ENCODE measurements around the gene CBX8. TPM values are rescaled to one million over a fixed set of nuclear protein-coding genes. Genes with fewer than 3 reads are reported as not detected.

Gene CBX8
- total and polyA plus RNA-seq, 2 of the 8 experiments (the other 6 are each of a cell fraction or from before 2014, with no cell fraction given), result 0.09 to 2.1 TPM

GRCh38 chr17:79811011-79811867, 14.4 kb upstream of the CBX8 start:
- Histone ChIP-seq H4K5ac (ENCODE audit: insufficient read length, low read depth, low read length) (no peak overlapping the region), H3K79me2 (ENCODE audit: control insufficient read depth in 1 of 2, insufficient read depth in 2 of 2, low read length in 2 of 2) (no peaks in the 10 kb centered on the region), H3K23me2 (ENCODE audit: low read depth, low read length) (peaks cover 8% of the 10 kb centered on the region), H2BK15ac (ENCODE audit: low read length) (no peak overlapping the region), H2BK12ac (ENCODE audit: low read depth, low read length) (peak overlapping the region; percentile 62), H2BK5ac (ENCODE audit: low read depth, low read length) (peak overlapping the region; percentile 10; the same call in 1 of the 2 replicates), H3K56ac (replicated peaks; ENCODE audit: insufficient read length, low read depth, low read length) (no peak overlapping the region), H3K36me3 (ENCODE audit: control insufficient read depth in 2 of 4, insufficient read depth in 4 of 4, low read length in 3 of 4) (peaks cover 0 to 15% (median 0%) of the 10 kb centered on the region in 4 experiments; a peak in 1 of 8 replicates), H3K4me2 (ENCODE audit: insufficient read depth in 1 of 2, low read depth in 2 of 2, low read length in 2 of 2) (peak overlapping the region; percentile 51 to 69), H3K4ac (replicated peaks; ENCODE audit: insufficient read length, low read depth, low read length) (peak overlapping the region; percentile 46), H4K91ac (replicated peaks; ENCODE audit: insufficient read length, low read length) (no peak overlapping the region), H3K9me3 (ENCODE audit: insufficient read depth in 2 of 2, low read depth in 1 of 2, low read length in 1 of 2) (no peaks in the 10 kb centered on the region), H4K8ac (ENCODE audit: extremely low read depth, insufficient read depth, low read length) (peak overlapping the region; percentile 63), H4K20me1 (replicated peaks in 1 of 2; ENCODE audit: control insufficient read depth in 1 of 2, insufficient read depth in 2 of 2, low read length in 2 of 2) (peaks cover 0 to 30% of the 10 kb centered on the region in 2 experiments), H3K27me3 (replicated peaks in 1 of 4; ENCODE audit: control insufficient read depth in 3 of 4, extremely low read depth in 1 of 4, insufficient read depth in 3 of 4, low read length in 3 of 4) (peaks cover 86 to 95% (median 93%) of the 10 kb centered on the region in 4 experiments), H2BK120ac (replicated peaks; ENCODE audit: low read depth, low read length) (no peak overlapping the region), H3K27ac (ENCODE audit: low read depth, low read length) (no peak overlapping the region), H2AK5ac (ENCODE audit: low read depth, low read length) (no peak overlapping the region), H3K14ac (ENCODE audit: insufficient read length) (no peak overlapping the region), H3K18ac (ENCODE audit: extremely low read depth, low read length) (peak overlapping the region; percentile 65; the same call in 1 of the 2 replicates), H3K9ac (replicated peaks in 1 of 4; ENCODE audit: extremely low read depth in 1 of 4, low read depth in 3 of 4, low read length in 3 of 4) (no peak overlapping the region), H2BK20ac (ENCODE audit: low read length) (no peak overlapping the region), H3K23ac (ENCODE audit: insufficient read length) (no peak overlapping the region), H3K4me1 (replicated peaks in 1 of 4; ENCODE audit: control insufficient read depth in 3 of 4, insufficient read depth in 4 of 4, low read length in 3 of 4) (peaks cover 0 to 49% (median 40%) of the 10 kb centered on the region in 4 experiments; a peak in 6 of 7 replicates), H2AFZ (ENCODE audit: low read length) (no peak overlapping the region), H3K79me1 (ENCODE audit: low read depth, low read length) (no peaks in the 10 kb centered on the region), H3K4me3 (ENCODE audit: extremely low read depth in 1 of 4, insufficient read depth in 2 of 4, low read depth in 3 of 4, low read length in 4 of 4) (peak overlapping the region in 2 of 4 experiments; percentile 1 to 53; a peak in 2 of 8 replicates)
- peak in 1 of 2 experiments; percentile 73 for DNase-seq (ENCODE audit: low read depth in 1 of 2, low spot score in 2 of 2)
- WGBS, 2 experiments (ENCODE audit: extremely low coverage in 1 of 2, insufficient coverage in 1 of 2, insufficient read length in 1 of 2, insufficient replicate concordance in 2 of 2, low coverage in 1 of 2, low lambda C conversion rate in 2 of 2, missing lambda C conversion rate in 1 of 2), result 3% methylated on average over 52 of the region's 66 CpGs; no CpG with 5 or more reads in 1 of the 2 experiments
- POLR2A ChIA-PET (ENCODE audit: partially characterized antibody), result interaction anchor here (0.7 to 24.0 kb wide), 11 partner anchors 11 to 174 kb away, joined by 3 to 374 read pairs (median 3); partner anchors contain the start of genes CBX4 and CBX8
- no peak for FAIRE-seq
- CTCF ChIA-PET (ENCODE audit: partially characterized antibody), result interaction anchor here (0.6 to 19.1 kb wide), 17 partner anchors 8 to 168 kb away, joined by 3 to 576 read pairs (median 6); partner anchors contain the start of genes CBX4 and CBX8
- TF ChIP-seq SIN3A (conservative IDR thresholded peaks at IDR 0.05 in 1 of 2, IDR thresholded peaks at IDR 0.05 in 1 of 2; ENCODE audit: low read depth in 1 of 2, low read length in 2 of 2) (no peak), CTCF (IDR thresholded peaks at IDR 0.05; ENCODE audit: control extremely low read depth in 1 of 3, insufficient read depth in 1 of 3, low read depth in 1 of 3, low read length in 3 of 3) (peak in 1 of 3 experiments; percentile 48; a peak in 2 of 4 replicates), SIRT6 (IDR thresholded peaks at IDR 0.05; ENCODE audit: low read length) (no peak), RFX5 (IDR thresholded peaks at IDR 0.05; ENCODE audit: borderline replicate concordance, low read depth, low read length) (no peak), E2F6 (IDR thresholded peaks at IDR 0.05) (no peak; the same call in 1 of the 2 replicates), CTBP2 (IDR thresholded peaks at IDR 0.05; ENCODE audit: borderline replicate concordance, insufficient read depth, insufficient read length, low read length) (peak; percentile 81)

All from H1 (cell line).